HG03575 (cell line): Measurements from ENCODE around the gene ABHD17B.
"Not testable (repeated sequence)": the region's sequence is repeated elsewhere in the genome, so short reads cannot be mapped to it uniquely, and the experiment has no call there.

Source experiments
- ATAC-seq: cut with Tn5 transposase; IDR thresholded peaks from one replicate; pipeline ENCODE4 v1.9.1; 2021; ENCODE audit not compliant: unreplicated experiment, insufficient number of reproducible peaks, low FRiP score; ENCODE audit errors: extremely low read depth

Gene ABHD17B

GRCh38 chr9:71920456-71921189, 9.6 kb upstream of the ABHD17B start:
- no peak for ATAC-seq

- ATAC-seq, result no peak
These were observed 7.4 kb upstream of the ABHD17B start for GRCh38 chr9:71918419-71918818.

GRCh38 chr9:71916834-71917534, 6.0 kb upstream of the ABHD17B start:
- ATAC-seq, result peak; percentile 56

- no peak for ATAC-seq
These were observed 4.5 kb upstream of the ABHD17B start for GRCh38 chr9:71915495-71915894.

GRCh38 chr9:71911908-71912335, 929 bp upstream of the ABHD17B start:
- ATAC-seq, result no peak

- peak; percentile 0 for ATAC-seq
These were observed 338 bp downstream of the ABHD17B start for GRCh38 chr9:71910650-71911060.

GRCh38 chr9:71909887-71910649, 925 bp downstream of the ABHD17B start:
- peak; percentile 0 for ATAC-seq

GRCh38 chr9:71908825-71909224, 2.2 kb downstream of the ABHD17B start:
- ATAC-seq, result no peak

GRCh38 chr9:71904076-71904475, 6.9 kb downstream of the ABHD17B start:
- ATAC-seq, result no peak

GRCh38 chr9:71901695-71902597, 9.0 kb downstream of the ABHD17B start:
- ATAC-seq, result no peak

- not testable (repeated sequence) for ATAC-seq
These were observed 12.2 kb downstream of the ABHD17B start for GRCh38 chr9:71898756-71899155.

GRCh38 chr9:71897577-71897976, 13.4 kb downstream of the ABHD17B start:
- ATAC-seq, result no peak

GRCh38 chr9:71896761-71897160, 14.2 kb downstream of the ABHD17B start:
- ATAC-seq, result no peak

- no peak for ATAC-seq
These were observed 15.0 kb downstream of the ABHD17B start for GRCh38 chr9:71895955-71896354.

GRCh38 chr9:71895117-71895516, 15.9 kb downstream of the ABHD17B start:
- no peak for ATAC-seq

GRCh38 chr9:71891557-71892189, 19.3 kb downstream of the ABHD17B start:
- ATAC-seq, result no peak

GRCh38 chr9:71890042-71890679, 20.8 kb downstream of the ABHD17B start:
- no peak for ATAC-seq

GRCh38 chr9:71887362-71887761, 23.6 kb downstream of the ABHD17B start:
- no peak for ATAC-seq
